ENCODE results near the gene RDH13.

DNA sequence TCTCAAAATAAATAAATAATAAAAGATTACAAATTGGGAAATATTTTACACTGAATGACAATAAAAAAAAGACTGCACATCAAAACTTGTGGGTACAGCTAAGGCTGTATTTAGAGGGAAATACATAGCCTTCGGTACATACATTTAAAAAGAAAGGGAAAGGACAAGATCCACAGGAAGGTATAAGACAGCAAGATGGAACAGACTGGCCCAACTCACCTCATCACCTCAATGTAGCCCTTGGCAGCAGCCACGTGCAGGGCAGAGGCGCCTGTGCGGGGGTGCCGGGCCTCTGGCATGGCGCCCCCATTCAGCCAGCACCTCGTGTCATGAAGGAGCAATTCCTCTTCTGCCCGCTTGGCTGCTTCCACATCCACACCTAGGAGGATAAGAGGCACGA, 40.2 kb upstream of the RDH13 start:
- TF ChIP-seq, protein P1, sequence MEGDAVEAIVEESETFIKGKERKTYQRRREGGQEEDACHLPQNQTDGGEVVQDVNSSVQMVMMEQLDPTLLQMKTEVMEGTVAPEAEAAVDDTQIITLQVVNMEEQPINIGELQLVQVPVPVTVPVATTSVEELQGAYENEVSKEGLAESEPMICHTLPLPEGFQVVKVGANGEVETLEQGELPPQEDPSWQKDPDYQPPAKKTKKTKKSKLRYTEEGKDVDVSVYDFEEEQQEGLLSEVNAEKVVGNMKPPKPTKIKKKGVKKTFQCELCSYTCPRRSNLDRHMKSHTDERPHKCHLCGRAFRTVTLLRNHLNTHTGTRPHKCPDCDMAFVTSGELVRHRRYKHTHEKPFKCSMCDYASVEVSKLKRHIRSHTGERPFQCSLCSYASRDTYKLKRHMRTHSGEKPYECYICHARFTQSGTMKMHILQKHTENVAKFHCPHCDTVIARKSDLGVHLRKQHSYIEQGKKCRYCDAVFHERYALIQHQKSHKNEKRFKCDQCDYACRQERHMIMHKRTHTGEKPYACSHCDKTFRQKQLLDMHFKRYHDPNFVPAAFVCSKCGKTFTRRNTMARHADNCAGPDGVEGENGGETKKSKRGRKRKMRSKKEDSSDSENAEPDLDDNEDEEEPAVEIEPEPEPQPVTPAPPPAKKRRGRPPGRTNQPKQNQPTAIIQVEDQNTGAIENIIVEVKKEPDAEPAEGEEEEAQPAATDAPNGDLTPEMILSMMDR (IDR thresholded peaks at IDR 0.05; ENCODE audit: low read depth, low read length, poor library complexity, severe bottlenecking), result no peak
- TF ChIP-seq EZH2phosphoT487 (IDR thresholded peaks at IDR 0.05; ENCODE audit: borderline replicate concordance, low read length), result no peak
